GM12875 (cell line): Measurements from ENCODE around the gene WDHD1.
"Not testable (repeated sequence)": the region's sequence is repeated elsewhere in the genome, so short reads cannot be mapped to it uniquely, and the experiment has no call there.

Experiments used
- H3K4me3 ChIP-seq: one replicate; pipeline ENCODE4 v1.5.1; 2011; ENCODE audit warnings: low read depth, low read length, control low read depth
- CTCF ChIP-seq: IDR thresholded peaks from 2 replicates; pipeline ENCODE4 v1.5.1; 2011; ENCODE audit warnings: low read depth, mild to moderate bottlenecking, control low read depth, inconsistent platforms, low read length, moderate library complexity, borderline replicate concordance; ENCODE audit not compliant: insufficient read depth

WDHD1 gene

GRCh38 chr14:55047301-55048053 is 20.6 kb upstream of the WDHD1 start:
- no peak for TF ChIP-seq CTCF
- no peak overlapping the region for H3K4me3 ChIP-seq

GRCh38 chr14:55045087-55045486 is 18.2 kb upstream of the WDHD1 start:
- H3K4me3 ChIP-seq: no peak overlapping the region
- no peak for TF ChIP-seq CTCF

GRCh38 chr14:55043528-55043927 is 16.6 kb upstream of the WDHD1 start:
- H3K4me3 ChIP-seq: no peak overlapping the region
- no peak for TF ChIP-seq CTCF

- H3K4me3 ChIP-seq: no peak overlapping the region
- no peak for TF ChIP-seq CTCF
These were observed 11.8 kb upstream of the WDHD1 start for GRCh38 chr14:55038708-55039107.

GRCh38 chr14:55037995-55038394 is 11.1 kb upstream of the WDHD1 start:
- not testable (repeated sequence) for H3K4me3 ChIP-seq

GRCh38 chr14:55031190-55031589 is 4.3 kb upstream of the WDHD1 start:
- H3K4me3 ChIP-seq: no peak overlapping the region
- no peak for TF ChIP-seq CTCF

- H3K4me3 ChIP-seq: peak overlapping the region; percentile 99
- TF ChIP-seq CTCF: no peak
These were observed 1.6 kb upstream of the WDHD1 start for GRCh38 chr14:55028476-55028875.
